Uterus (tissue), 2 donors: ENCODE results near the gene FOXC1.
A peak's percentile ranks its signal among the peaks of the same experiment; 100 is the strongest.

Source experiments
- POLR2A ChIP-seq, 2 donors: fragments of 450-650 bp; IDR thresholded peaks; one replicate each; pipeline ENCODE4 v1.6.1; 2016; ENCODE audit warnings: antibody characterized with exemption in 2 of 2, mild to moderate bottlenecking in 1 of 2, moderate library complexity in 1 of 2
- TF ChIP-seq, protein P1 (sequence below), 4 experiments: fragments of 200-600 bp in 2 of 4; fragments of 450-650 bp in 2 of 4; sonication (generic) in 2 of 4; IDR thresholded peaks; one replicate each; pipeline ENCODE4 v1.5.1; 2016 to 2019; ENCODE audit warnings: antibody characterized with exemption in 4 of 4, mild to moderate bottlenecking in 2 of 4, moderate library complexity in 1 of 4

GRCh38 chr6:1604158-1605003 lies 5.3 kb upstream of the FOXC1 start:
- peak in 1 of 2 donors; percentile 12 for TF ChIP-seq POLR2A (IDR thresholded peaks at IDR 0.05)
- TF ChIP-seq, protein P1, sequence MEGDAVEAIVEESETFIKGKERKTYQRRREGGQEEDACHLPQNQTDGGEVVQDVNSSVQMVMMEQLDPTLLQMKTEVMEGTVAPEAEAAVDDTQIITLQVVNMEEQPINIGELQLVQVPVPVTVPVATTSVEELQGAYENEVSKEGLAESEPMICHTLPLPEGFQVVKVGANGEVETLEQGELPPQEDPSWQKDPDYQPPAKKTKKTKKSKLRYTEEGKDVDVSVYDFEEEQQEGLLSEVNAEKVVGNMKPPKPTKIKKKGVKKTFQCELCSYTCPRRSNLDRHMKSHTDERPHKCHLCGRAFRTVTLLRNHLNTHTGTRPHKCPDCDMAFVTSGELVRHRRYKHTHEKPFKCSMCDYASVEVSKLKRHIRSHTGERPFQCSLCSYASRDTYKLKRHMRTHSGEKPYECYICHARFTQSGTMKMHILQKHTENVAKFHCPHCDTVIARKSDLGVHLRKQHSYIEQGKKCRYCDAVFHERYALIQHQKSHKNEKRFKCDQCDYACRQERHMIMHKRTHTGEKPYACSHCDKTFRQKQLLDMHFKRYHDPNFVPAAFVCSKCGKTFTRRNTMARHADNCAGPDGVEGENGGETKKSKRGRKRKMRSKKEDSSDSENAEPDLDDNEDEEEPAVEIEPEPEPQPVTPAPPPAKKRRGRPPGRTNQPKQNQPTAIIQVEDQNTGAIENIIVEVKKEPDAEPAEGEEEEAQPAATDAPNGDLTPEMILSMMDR (IDR thresholded peaks at IDR 0.05): peak; percentile 85 to 93 (median 92)
